Measurements from ENCODE around the gene MMP17.
A peak's percentile ranks its signal among the peaks of the same experiment; 100 is the strongest.
"Not testable (repeated sequence)": the region's sequence is repeated elsewhere in the genome, so short reads cannot be mapped to it uniquely, and the experiment has no call there.

The MMP17 gene

GRCh38 chr12:131877216-131877615 is 49.0 kb downstream of the MMP17 start:
- not testable (repeated sequence) for H3K4me1 ChIP-seq (ENCODE audit: insufficient read depth, low read length); H3K27me3 ChIP-seq (ENCODE audit: insufficient read depth, low read length); H2AFZ ChIP-seq (ENCODE audit: low read depth, low read length); H3K9me3 ChIP-seq (ENCODE audit: low read length); H3K4me3 ChIP-seq (ENCODE audit: low read length); H3K36me3 ChIP-seq (ENCODE audit: insufficient read depth, low read length)

- not testable (repeated sequence) for H2AFZ ChIP-seq (ENCODE audit: low read depth, low read length); H3K36me3 ChIP-seq (ENCODE audit: insufficient read depth, low read length); H3K9me3 ChIP-seq (ENCODE audit: low read length); H3K4me1 ChIP-seq (ENCODE audit: insufficient read depth, low read length); H3K27me3 ChIP-seq (ENCODE audit: insufficient read depth, low read length); H3K4me3 ChIP-seq (ENCODE audit: low read length)
Observed at GRCh38 chr12:131878436-131878835, 50.2 kb downstream of the MMP17 start.

- Histone ChIP-seq H3K27me3 (ENCODE audit: insufficient read depth, low read length) (peaks cover 3% of the 10 kb centered on the region), H3K9me3 (ENCODE audit: low read length) (peaks cover 6% of the 10 kb centered on the region), H3K36me3 (ENCODE audit: insufficient read depth, low read length) (no peaks in the 10 kb centered on the region), H3K4me1 (ENCODE audit: insufficient read depth, low read length) (no peaks in the 10 kb centered on the region), H2AFZ (ENCODE audit: low read depth, low read length) (no peak overlapping the region), H3K4me3 (ENCODE audit: low read length) (no peak overlapping the region)
Observed at GRCh38 chr12:131882804-131883520, 54.8 kb downstream of the MMP17 start.

GRCh38 chr12:131883521-131883900 is 55.3 kb downstream of the MMP17 start:
- no peaks in the 10 kb centered on the region for H3K4me1 ChIP-seq (ENCODE audit: insufficient read depth, low read length)
- peaks cover 6% of the 10 kb centered on the region for H3K9me3 ChIP-seq (ENCODE audit: low read length)
- peaks cover 2% of the 10 kb centered on the region for H3K27me3 ChIP-seq (ENCODE audit: insufficient read depth, low read length)
- H3K4me3 ChIP-seq (ENCODE audit: low read length): no peak overlapping the region
- H3K36me3 ChIP-seq (ENCODE audit: insufficient read depth, low read length): no peaks in the 10 kb centered on the region
- no peak overlapping the region for H2AFZ ChIP-seq (ENCODE audit: low read depth, low read length)

- H3K36me3 ChIP-seq (ENCODE audit: insufficient read depth, low read length); H3K9me3 ChIP-seq (ENCODE audit: low read length); H3K4me1 ChIP-seq (ENCODE audit: insufficient read depth, low read length); H3K4me3 ChIP-seq (ENCODE audit: low read length); H3K27me3 ChIP-seq (ENCODE audit: insufficient read depth, low read length); H2AFZ ChIP-seq (ENCODE audit: low read depth, low read length): not testable (repeated sequence)
Observed at GRCh38 chr12:131885076-131885475, 56.9 kb downstream of the MMP17 start.

GRCh38 chr12:131885543-131886057 is 57.4 kb downstream of the MMP17 start:
- H3K4me3 ChIP-seq (ENCODE audit: low read length): no peak overlapping the region
- H3K36me3 ChIP-seq (ENCODE audit: insufficient read depth, low read length): no peaks in the 10 kb centered on the region
- peaks cover 5% of the 10 kb centered on the region for H3K27me3 ChIP-seq (ENCODE audit: insufficient read depth, low read length)
- H3K4me1 ChIP-seq (ENCODE audit: insufficient read depth, low read length): no peaks in the 10 kb centered on the region
- H2AFZ ChIP-seq (ENCODE audit: low read depth, low read length): no peak overlapping the region
- H3K9me3 ChIP-seq (ENCODE audit: low read length): peaks cover 6% of the 10 kb centered on the region

- H3K27me3 ChIP-seq (ENCODE audit: insufficient read depth, low read length); H3K9me3 ChIP-seq (ENCODE audit: low read length); H2AFZ ChIP-seq (ENCODE audit: low read depth, low read length); H3K4me3 ChIP-seq (ENCODE audit: low read length); H3K36me3 ChIP-seq (ENCODE audit: insufficient read depth, low read length): not testable (repeated sequence)
- H3K4me1 ChIP-seq (ENCODE audit: insufficient read depth, low read length): peaks cover 25% of the 10 kb centered on the region
Observed at GRCh38 chr12:131891722-131892121, 63.5 kb downstream of the MMP17 start.

GRCh38 chr12:131892711-131893604 is 64.8 kb downstream of the MMP17 start:
- Histone ChIP-seq H3K27me3 (ENCODE audit: insufficient read depth, low read length) (peaks cover 4% of the 10 kb centered on the region), H2AFZ (ENCODE audit: low read depth, low read length) (no peak overlapping the region), H3K4me1 (ENCODE audit: insufficient read depth, low read length) (peaks cover 25% of the 10 kb centered on the region), H3K36me3 (ENCODE audit: insufficient read depth, low read length) (peaks cover 12% of the 10 kb centered on the region), H3K4me3 (ENCODE audit: low read length) (no peak overlapping the region), H3K9me3 (ENCODE audit: low read length) (no peaks in the 10 kb centered on the region)

GRCh38 chr12:131893605-131894312 is 65.6 kb downstream of the MMP17 start:
- Histone ChIP-seq H2AFZ (ENCODE audit: low read depth, low read length) (no peak overlapping the region), H3K36me3 (ENCODE audit: insufficient read depth, low read length) (peaks cover 18% of the 10 kb centered on the region), H3K4me3 (ENCODE audit: low read length) (no peak overlapping the region), H3K9me3 (ENCODE audit: low read length) (no peaks in the 10 kb centered on the region), H3K27me3 (ENCODE audit: insufficient read depth, low read length) (peaks cover 1% of the 10 kb centered on the region), H3K4me1 (ENCODE audit: insufficient read depth, low read length) (peaks cover 25% of the 10 kb centered on the region)

- H2AFZ ChIP-seq (ENCODE audit: low read depth, low read length): no peak within 1 kb of the TSS
- peaks cover 18% of the 10 kb centered on the region for H3K36me3 ChIP-seq (ENCODE audit: insufficient read depth, low read length)
- H3K9me3 ChIP-seq (ENCODE audit: low read length): no peaks in the 10 kb centered on the region
- H3K4me1 ChIP-seq (ENCODE audit: insufficient read depth, low read length): peaks cover 25% of the 10 kb centered on the region
- H3K27me3 ChIP-seq (ENCODE audit: insufficient read depth, low read length): no peaks in the 10 kb centered on the region
- H3K4me3 ChIP-seq (ENCODE audit: low read length): peak within 1 kb of the TSS; percentile 72
Observed at GRCh38 chr12:131894313-131894860, 66.2 kb downstream of the MMP17 start, which contains the start of gene ULK1. Gene ULK1 (plus strand): TSS chr12:131894622. CDS start chr12:131895002, 380 bp downstream.

GRCh38 chr12:131894981-131895639 is 66.9 kb downstream of the MMP17 start:
- no peaks in the 10 kb centered on the region for H3K27me3 ChIP-seq (ENCODE audit: insufficient read depth, low read length)
- no peaks in the 10 kb centered on the region for H3K9me3 ChIP-seq (ENCODE audit: low read length)
- H3K4me1 ChIP-seq (ENCODE audit: insufficient read depth, low read length): peaks cover 25% of the 10 kb centered on the region
- H3K36me3 ChIP-seq (ENCODE audit: insufficient read depth, low read length): peaks cover 18% of the 10 kb centered on the region
- H2AFZ ChIP-seq (ENCODE audit: low read depth, low read length): no peak overlapping the region
- peak overlapping the region; percentile 72 for H3K4me3 ChIP-seq (ENCODE audit: low read length)

- Histone ChIP-seq H3K4me3 (ENCODE audit: low read length) (peak overlapping the region; percentile 72), H3K4me1 (ENCODE audit: insufficient read depth, low read length) (peaks cover 25% of the 10 kb centered on the region), H3K36me3 (ENCODE audit: insufficient read depth, low read length) (peaks cover 18% of the 10 kb centered on the region), H3K27me3 (ENCODE audit: insufficient read depth, low read length) (no peaks in the 10 kb centered on the region), H3K9me3 (ENCODE audit: low read length) (no peaks in the 10 kb centered on the region), H2AFZ (ENCODE audit: low read depth, low read length) (no peak overlapping the region)
Observed at GRCh38 chr12:131895640-131896079, 67.5 kb downstream of the MMP17 start.

Data from neuron (in vitro differentiated cells).